ENCODE data around the gene GSE1. TPM values are rescaled to one million over a fixed set of nuclear protein-coding genes. Genes with fewer than 3 reads are reported as not detected.

Gene GSE1
- total and polyA plus RNA-seq, 11 donors, result 18.1 to 48.4 (median 37.1) TPM

- intact Hi-C loops (cut with DNase I), result no loop called here
- Histone ChIP-seq H3K9me3 (no peaks in the 10 kb centered on the region), H3K27me3 (no peaks in the 10 kb centered on the region), H3K36me3 (peaks cover 0 to 16% (median 0%) of the 10 kb centered on the region in 9 donors), H3K4me3 (no peak overlapping the region), H3K27ac (no peak overlapping the region), H3K4me1 (peaks cover 0 to 69% (median 19%) of the 10 kb centered on the region in 12 donors)
- ATAC-seq (no peak), DNase-seq (no peak)
- TF ChIP-seq, protein P1, sequence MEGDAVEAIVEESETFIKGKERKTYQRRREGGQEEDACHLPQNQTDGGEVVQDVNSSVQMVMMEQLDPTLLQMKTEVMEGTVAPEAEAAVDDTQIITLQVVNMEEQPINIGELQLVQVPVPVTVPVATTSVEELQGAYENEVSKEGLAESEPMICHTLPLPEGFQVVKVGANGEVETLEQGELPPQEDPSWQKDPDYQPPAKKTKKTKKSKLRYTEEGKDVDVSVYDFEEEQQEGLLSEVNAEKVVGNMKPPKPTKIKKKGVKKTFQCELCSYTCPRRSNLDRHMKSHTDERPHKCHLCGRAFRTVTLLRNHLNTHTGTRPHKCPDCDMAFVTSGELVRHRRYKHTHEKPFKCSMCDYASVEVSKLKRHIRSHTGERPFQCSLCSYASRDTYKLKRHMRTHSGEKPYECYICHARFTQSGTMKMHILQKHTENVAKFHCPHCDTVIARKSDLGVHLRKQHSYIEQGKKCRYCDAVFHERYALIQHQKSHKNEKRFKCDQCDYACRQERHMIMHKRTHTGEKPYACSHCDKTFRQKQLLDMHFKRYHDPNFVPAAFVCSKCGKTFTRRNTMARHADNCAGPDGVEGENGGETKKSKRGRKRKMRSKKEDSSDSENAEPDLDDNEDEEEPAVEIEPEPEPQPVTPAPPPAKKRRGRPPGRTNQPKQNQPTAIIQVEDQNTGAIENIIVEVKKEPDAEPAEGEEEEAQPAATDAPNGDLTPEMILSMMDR (IDR thresholded peaks at IDR 0.05), result no peak
- TF ChIP-seq POLR2A (IDR thresholded peaks at IDR 0.05), result no peak
- 76 to 91% (median 84%) methylated on average over 15 to 26 of the region's 26 CpGs for WGBS, 4 donors
Observed at GRCh38 chr16:85635545-85636140, 22.5 kb downstream of the GSE1 start.

GRCh38 chr16:85636234-85636812 lies 23.2 kb downstream of the GSE1 start:
- DNase-seq, result no peak
- Histone ChIP-seq H3K9me3 (no peaks in the 10 kb centered on the region), H3K27ac (peak overlapping the region in 1 of 12 donors; percentile 5), H3K4me1 (peaks cover 0 to 67% (median 19%) of the 10 kb centered on the region in 12 donors), H3K4me3 (no peak overlapping the region), H3K36me3 (peaks cover 0 to 16% (median 0%) of the 10 kb centered on the region in 9 donors), H3K27me3 (no peaks in the 10 kb centered on the region)
- intact Hi-C loops (cut with DNase I), result no loop called here
- 90 to 92% (median 92%) methylated on average over 25 to 27 of the region's 27 CpGs for WGBS, 4 donors
- no peak for ATAC-seq
- TF ChIP-seq, protein P1 (IDR thresholded peaks at IDR 0.05), result no peak
- no peak for TF ChIP-seq POLR2A (IDR thresholded peaks at IDR 0.05)

DNA sequence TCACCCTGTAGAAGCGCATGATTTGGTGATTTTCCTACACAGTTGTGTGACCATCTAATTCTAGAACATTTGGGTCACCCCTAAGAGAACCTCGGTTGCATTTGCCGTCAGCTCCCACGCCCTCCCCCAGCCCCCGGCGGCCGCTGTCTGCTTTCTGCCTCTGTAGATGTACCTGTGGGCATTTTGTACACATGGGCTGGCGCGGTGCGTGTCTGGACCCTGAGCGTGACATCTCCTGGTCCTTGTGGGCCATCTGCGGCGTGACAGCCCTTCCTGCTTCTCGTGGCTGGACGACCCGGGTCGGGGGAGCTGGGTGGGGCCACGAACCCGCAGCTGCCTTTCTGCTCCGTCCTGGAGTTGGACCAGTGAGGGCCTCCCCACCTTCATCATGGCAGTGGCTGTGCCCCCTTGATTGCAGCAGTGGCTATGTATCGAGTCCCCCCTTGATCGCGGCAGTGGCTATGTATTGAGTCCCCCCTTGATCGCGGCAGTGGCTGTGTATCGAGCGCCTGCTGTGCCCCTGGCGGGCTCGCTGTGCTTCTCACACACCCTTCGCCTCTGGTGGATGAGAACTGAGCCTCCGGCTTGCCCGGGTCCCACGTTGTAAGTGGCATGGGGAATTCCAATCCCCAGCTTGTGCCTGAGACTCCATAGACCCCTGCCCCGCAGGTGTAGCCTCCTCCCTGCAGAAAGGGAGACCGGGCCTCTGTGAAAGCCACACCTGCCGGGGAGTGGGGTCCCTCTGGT lies 24.1 kb downstream of the GSE1 start:
- TF ChIP-seq POLR2A (IDR thresholded peaks at IDR 0.05), result no peak
- TF ChIP-seq, protein P1 (IDR thresholded peaks at IDR 0.05), result no peak
- intact Hi-C loops (cut with DNase I), result no loop called here
- WGBS, 4 donors, result 93 to 96% (median 94%) methylated on average over 12 to 36 of the region's 36 CpGs
- Histone ChIP-seq H3K4me3 (no peak overlapping the region), H3K4me1 (peaks cover 0 to 67% (median 18%) of the 10 kb centered on the region in 12 donors), H3K9me3 (no peaks in the 10 kb centered on the region), H3K27me3 (no peaks in the 10 kb centered on the region), H3K27ac (peak overlapping the region in 2 of 12 donors; percentile 11 to 77), H3K36me3 (peaks cover 0 to 16% (median 0%) of the 10 kb centered on the region in 9 donors)
- DNase-seq (no peak), ATAC-seq (no peak)
